SU-DHL-6 (cell line): Measurements from ENCODE around the gene ITIH5.
A peak's percentile ranks its signal among the peaks of the same experiment; 100 is the strongest.

ENCODE experiments used
- H2AFZ ChIP-seq: fragments of 200-600 bp; sonication (generic); 2 replicates; pipeline ENCODE4 v1.6.1; 2014; ENCODE audit warnings: low read depth, mild to moderate bottlenecking, moderate library complexity, mixed read lengths, antibody characterized with exemption, low read length; ENCODE audit not compliant: severe bottlenecking
- H3F3A ChIP-seq: fragments of 200-600 bp; shearing (Covaris generic); 2 replicates; pipeline ENCODE4 v1.6.0; 2016; ENCODE audit warnings: antibody characterized with exemption, mild to moderate bottlenecking; ENCODE audit not compliant: insufficient read depth
- H3K27ac ChIP-seq: fragments of 200-600 bp; sonication (generic); 2 replicates; pipeline ENCODE4 v1.5.1; 2016; ENCODE audit warnings: low read depth, mild to moderate bottlenecking, low read length, moderate library complexity, mixed read lengths
- H3K27me3 ChIP-seq: fragments of 200-600 bp; sonication (generic), shearing (Covaris generic); 2 replicates; pipeline ENCODE4 v1.6.0; 2014; ENCODE audit warnings: mild to moderate bottlenecking, low read length
- H3K36me3 ChIP-seq: fragments of 200-600 bp; sonication (generic); 2 replicates; pipeline ENCODE4 v1.6.1; 2014; ENCODE audit warnings: mild to moderate bottlenecking, low read length, mixed read lengths
- H3K4me2 ChIP-seq: fragments of 300-600, 200-600 bp; shearing (Covaris generic), sonication (generic); 2 replicates; pipeline ENCODE4 v1.6.0; 2014; ENCODE audit warnings: low read length, low read depth, mild to moderate bottlenecking; ENCODE audit not compliant: poor library complexity, severe bottlenecking
- H3K4me3 ChIP-seq: fragments of 200-600 bp; sonication (generic); 2 replicates; pipeline ENCODE4 v1.5.1; 2014; ENCODE audit warnings: antibody characterized with exemption, low read length, mild to moderate bottlenecking, mixed read lengths; ENCODE audit not compliant: insufficient read depth, poor library complexity, severe bottlenecking
- H3K79me2 ChIP-seq: fragments of 200-600 bp; sonication (generic); 2 replicates; pipeline ENCODE4 v1.6.1; 2014; ENCODE audit warnings: mild to moderate bottlenecking, low read length, moderate library complexity; ENCODE audit not compliant: insufficient read depth
- H3K9ac ChIP-seq: fragments of 200-600 bp; sonication (generic); 2 replicates; pipeline ENCODE4 v1.7.0; 2014; ENCODE audit warnings: mild to moderate bottlenecking, low read length
- H3K9me2 ChIP-seq: fragments of 200-600 bp; sonication (generic); replicated peaks from 2 replicates; pipeline ENCODE4 v1.6.1; 2014; ENCODE audit warnings: low read length; ENCODE audit not compliant: insufficient read depth
- H3K9me3 ChIP-seq: fragments of 200-600 bp; sonication (generic); 2 replicates; pipeline ENCODE4 v1.6.1; 2014; ENCODE audit warnings: low read length, mixed read lengths; ENCODE audit not compliant: insufficient read depth
- H4K20me1 ChIP-seq: fragments of 200-600 bp; sonication (generic); 2 replicates; pipeline ENCODE4 v1.6.1; 2014; ENCODE audit warnings: low read depth, mild to moderate bottlenecking, antibody characterized with exemption, low read length, moderate library complexity, mixed read lengths
- EZH2phosphoT487 ChIP-seq: fragments of 200-600 bp; sonication (generic), shearing (Covaris generic); conservative IDR thresholded peaks from 2 replicates; pipeline ENCODE4 v1.6.1; 2018; ENCODE audit warnings: mild to moderate bottlenecking, antibody characterized with exemption, low read length, moderate library complexity, mixed read lengths
- TF ChIP-seq, protein P1 (sequence below): fragments of 200-600 bp; sonication (generic); IDR thresholded peaks from one replicate; pipeline ENCODE4 v1.5.1; 2017; ENCODE audit warnings: antibody characterized with exemption, mild to moderate bottlenecking, low read length, moderate library complexity; ENCODE audit not compliant: insufficient read depth, poor library complexity, severe bottlenecking

Gene ITIH5

DNA sequence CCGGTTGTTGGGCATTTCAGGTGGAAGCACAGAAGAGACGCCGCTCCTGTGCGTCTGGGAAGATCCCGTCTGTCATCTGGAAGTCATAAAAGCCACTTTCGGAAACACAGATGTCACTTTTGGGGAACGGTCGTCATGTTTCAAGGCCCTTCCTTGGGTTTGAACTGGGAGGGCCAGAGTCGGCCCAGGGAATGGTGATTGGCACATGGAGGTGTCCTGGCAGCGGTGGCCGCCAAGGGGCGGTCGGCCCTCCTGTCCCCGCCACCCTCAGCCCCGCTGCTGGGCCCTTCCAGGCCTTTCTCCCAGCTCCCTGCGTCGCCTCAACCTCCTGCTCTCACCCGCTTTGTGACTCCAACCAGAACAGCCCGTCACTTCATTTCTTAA lies 140.8 kb downstream of the ITIH5 start:
- no peak overlapping the region for H2AFZ ChIP-seq
- H3K36me3 ChIP-seq: no peaks in the 10 kb centered on the region
- no peaks in the 10 kb centered on the region for H4K20me1 ChIP-seq
- no peak for TF ChIP-seq EZH2phosphoT487
- TF ChIP-seq, protein P1, sequence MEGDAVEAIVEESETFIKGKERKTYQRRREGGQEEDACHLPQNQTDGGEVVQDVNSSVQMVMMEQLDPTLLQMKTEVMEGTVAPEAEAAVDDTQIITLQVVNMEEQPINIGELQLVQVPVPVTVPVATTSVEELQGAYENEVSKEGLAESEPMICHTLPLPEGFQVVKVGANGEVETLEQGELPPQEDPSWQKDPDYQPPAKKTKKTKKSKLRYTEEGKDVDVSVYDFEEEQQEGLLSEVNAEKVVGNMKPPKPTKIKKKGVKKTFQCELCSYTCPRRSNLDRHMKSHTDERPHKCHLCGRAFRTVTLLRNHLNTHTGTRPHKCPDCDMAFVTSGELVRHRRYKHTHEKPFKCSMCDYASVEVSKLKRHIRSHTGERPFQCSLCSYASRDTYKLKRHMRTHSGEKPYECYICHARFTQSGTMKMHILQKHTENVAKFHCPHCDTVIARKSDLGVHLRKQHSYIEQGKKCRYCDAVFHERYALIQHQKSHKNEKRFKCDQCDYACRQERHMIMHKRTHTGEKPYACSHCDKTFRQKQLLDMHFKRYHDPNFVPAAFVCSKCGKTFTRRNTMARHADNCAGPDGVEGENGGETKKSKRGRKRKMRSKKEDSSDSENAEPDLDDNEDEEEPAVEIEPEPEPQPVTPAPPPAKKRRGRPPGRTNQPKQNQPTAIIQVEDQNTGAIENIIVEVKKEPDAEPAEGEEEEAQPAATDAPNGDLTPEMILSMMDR: no peak
- H3K79me2 ChIP-seq: no peaks in the 10 kb centered on the region
- no peak overlapping the region for H3K9ac ChIP-seq
- H3K27me3 ChIP-seq: no peaks in the 10 kb centered on the region
- H3K4me3 ChIP-seq: no peak overlapping the region
- H3K4me2 ChIP-seq: no peak overlapping the region
- H3K27ac ChIP-seq: no peak overlapping the region
- no peaks in the 10 kb centered on the region for H3K9me2 ChIP-seq
- H3K9me3 ChIP-seq: no peaks in the 10 kb centered on the region
- no peaks in the 10 kb centered on the region for H3F3A ChIP-seq

DNA sequence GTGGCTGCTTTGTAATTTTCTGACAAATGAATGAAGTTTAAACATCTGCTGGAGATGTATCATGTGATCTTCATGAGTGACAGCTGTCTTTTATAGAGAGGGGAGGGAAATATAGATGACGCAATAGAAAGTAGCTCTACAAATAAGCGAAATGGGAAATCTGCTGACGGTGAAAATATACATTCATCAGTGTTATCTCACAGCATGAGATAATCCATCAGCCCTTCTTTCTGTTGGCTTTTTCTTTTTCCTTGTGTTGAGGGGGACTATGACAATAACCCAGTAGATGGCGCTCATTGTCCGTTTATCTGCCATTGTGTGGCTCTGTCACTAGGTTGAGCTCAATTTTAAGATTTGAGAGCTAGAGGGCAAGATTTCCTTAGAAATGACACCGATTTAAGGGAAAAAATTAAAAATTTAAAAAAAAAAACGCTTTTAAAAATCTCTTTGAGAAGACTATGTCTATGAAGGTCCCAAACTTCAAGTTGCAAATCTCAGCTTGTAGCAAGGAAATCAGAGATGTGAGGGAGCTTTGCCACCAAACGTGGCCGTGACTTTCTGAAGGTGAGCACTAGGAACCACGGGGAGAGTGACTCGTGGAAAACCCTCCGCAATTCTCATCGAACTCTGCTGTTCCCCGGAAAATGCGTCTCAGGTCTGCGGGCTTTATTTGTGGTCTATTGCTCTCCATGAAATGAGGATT lies 141.3 kb downstream of the ITIH5 start:
- H3K4me2 ChIP-seq: no peak overlapping the region
- no peak overlapping the region for H3K4me3 ChIP-seq
- peak overlapping the region; percentile 30 for H2AFZ ChIP-seq

DNA sequence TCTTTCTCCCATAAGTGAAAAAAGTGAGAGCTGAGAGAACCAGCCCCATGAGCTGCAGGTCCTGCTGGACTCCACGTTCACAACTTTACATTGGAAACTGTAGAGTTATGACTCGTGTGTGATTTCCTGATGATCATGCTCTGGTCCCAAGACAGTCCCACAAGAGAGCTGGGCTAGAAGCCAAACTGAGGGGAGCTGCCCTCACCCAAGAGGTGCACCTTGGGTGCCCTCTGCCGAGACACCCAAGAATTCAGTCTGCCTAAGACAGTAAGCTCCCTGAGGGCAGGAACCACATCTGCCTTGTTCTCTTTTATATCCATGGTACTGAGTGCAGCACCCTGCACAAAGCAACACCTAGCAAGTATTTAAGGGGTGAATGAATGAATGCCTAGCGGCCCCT lies 143.1 kb downstream of the ITIH5 start:
- H3K9ac ChIP-seq: no peak overlapping the region
- H3K9me2 ChIP-seq: no peaks in the 10 kb centered on the region
- no peaks in the 10 kb centered on the region for H3K27me3 ChIP-seq
- no peak overlapping the region for H3K4me2 ChIP-seq
- H3K36me3 ChIP-seq: no peaks in the 10 kb centered on the region
- H3F3A ChIP-seq: no peaks in the 10 kb centered on the region
- H3K79me2 ChIP-seq: no peaks in the 10 kb centered on the region
- H3K4me3 ChIP-seq: no peak overlapping the region
- no peak overlapping the region for H3K27ac ChIP-seq
- no peak overlapping the region for H2AFZ ChIP-seq
- TF ChIP-seq EZH2phosphoT487: no peak
- TF ChIP-seq, protein P1: no peak
- no peaks in the 10 kb centered on the region for H4K20me1 ChIP-seq
- no peaks in the 10 kb centered on the region for H3K9me3 ChIP-seq

More for the DNA sequence above, 141.3 kb downstream of the ITIH5 start:
- no peak overlapping the region for H3K27ac ChIP-seq
- H3K9ac ChIP-seq: no peak overlapping the region
- no peaks in the 10 kb centered on the region for H3K79me2 ChIP-seq
- H3K27me3 ChIP-seq: no peaks in the 10 kb centered on the region
- H3K9me3 ChIP-seq: no peaks in the 10 kb centered on the region
- H3F3A ChIP-seq: no peaks in the 10 kb centered on the region
- TF ChIP-seq, protein P1: peak; percentile 82
- TF ChIP-seq EZH2phosphoT487: no peak
- H3K9me2 ChIP-seq: no peaks in the 10 kb centered on the region
- H3K36me3 ChIP-seq: no peaks in the 10 kb centered on the region
- H4K20me1 ChIP-seq: no peaks in the 10 kb centered on the region
